ENCODE results near the gene ZBTB17. TPM values are rescaled to one million over a fixed set of nuclear protein-coding genes. Genes with fewer than 3 reads are reported as not detected.

The ZBTB17 gene
- total and polyA plus RNA-seq, 12 donors = 16.4 to 54.9 (median 20.8) TPM

GRCh38 chr1:15962176-15962575 lies 13.7 kb downstream of the ZBTB17 start:
- Histone ChIP-seq H3K4me1 (peaks cover 13 to 77% (median 34%) of the 10 kb centered on the region in 9 donors), H3K27ac (no peak overlapping the region), H3K9me3 (no peaks in the 10 kb centered on the region), H3K36me3 (peaks cover 0 to 16% (median 0%) of the 10 kb centered on the region in 9 donors), H3K27me3 (no peaks in the 10 kb centered on the region), H3K4me3 (no peak overlapping the region)
- TF ChIP-seq CTCF (IDR thresholded peaks at IDR 0.05) = no peak
- no peak for DNase-seq
- intact Hi-C loops (cut with DNase I) = loop anchor here in 2 of 10 donors (10.0 kb wide), 2 partner anchors 57 to 137 kb away; no protein-coding TSS in a partner anchor
- WGBS, 2 donors = 87 to 88% methylated on average over 6 of the region's 6 CpGs
- no peak for ATAC-seq

GRCh38 chr1:15961492-15961891 lies 14.4 kb downstream of the ZBTB17 start:
- peaks cover 0 to 19% (median 0%) of the 10 kb centered on the region in 9 donors for H3K36me3 ChIP-seq
- intact Hi-C loops (cut with DNase I) = loop anchor here in 2 of 10 donors (10.0 kb wide), 2 partner anchors 57 to 137 kb away; no protein-coding TSS in a partner anchor
- no peak for ATAC-seq

DNA sequence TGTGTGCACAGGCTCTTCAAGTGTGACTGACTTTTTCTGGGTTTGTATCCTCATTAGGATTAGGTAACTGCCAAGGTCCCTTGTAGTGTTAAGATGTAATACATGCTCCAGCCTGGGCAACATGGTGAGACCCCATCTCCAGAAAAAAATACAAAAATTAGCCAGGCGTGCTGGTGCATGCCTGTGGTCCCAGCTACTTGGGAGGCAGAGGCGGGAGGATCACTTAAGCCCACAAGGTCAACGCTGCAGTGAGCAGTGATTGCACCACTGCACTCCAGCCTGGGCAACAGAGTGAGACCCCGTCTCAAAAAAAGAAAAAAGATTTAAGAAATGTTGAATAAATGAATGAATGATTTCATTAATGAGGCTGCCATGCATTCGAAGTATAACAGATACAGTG lies 15.1 kb downstream of the ZBTB17 start:
- H3K4me3 ChIP-seq = no peak overlapping the region
- intact Hi-C loops (cut with DNase I) = loop anchor here in 2 of 10 donors (10.0 kb wide), 2 partner anchors 56 to 136 kb away; no protein-coding TSS in a partner anchor
- no peak for TF ChIP-seq CTCF (IDR thresholded peaks at IDR 0.05)
- H3K4me1 ChIP-seq = peaks cover 8 to 72% (median 35%) of the 10 kb centered on the region in 9 donors
- H3K9me3 ChIP-seq = no peaks in the 10 kb centered on the region
- H3K27ac ChIP-seq = no peak overlapping the region
- no peaks in the 10 kb centered on the region for H3K27me3 ChIP-seq
- WGBS, 2 donors = 96 to 98% methylated on average over 5 of the region's 5 CpGs
- no peak for DNase-seq
- ATAC-seq = no peak
- peaks cover 0 to 19% (median 0%) of the 10 kb centered on the region in 9 donors for H3K36me3 ChIP-seq

More at GRCh38 chr1:15961492-15961891, 14.4 kb downstream of the ZBTB17 start:
- Histone ChIP-seq H3K4me1 (peaks cover 13 to 72% (median 35%) of the 10 kb centered on the region in 9 donors), H3K27me3 (no peaks in the 10 kb centered on the region), H3K27ac (no peak overlapping the region), H3K4me3 (no peak overlapping the region), H3K9me3 (no peaks in the 10 kb centered on the region)
- 89 to 91% methylated on average over 11 of the region's 11 CpGs for whole genome bisulfite sequencing, 2 donors
- no peak for DNase-seq
- no peak for TF ChIP-seq CTCF (IDR thresholded peaks at IDR 0.05)

- peaks cover 0 to 19% (median 0%) of the 10 kb centered on the region in 9 donors for H3K36me3 ChIP-seq
- no peak for DNase-seq
- ATAC-seq = no peak
- no peak overlapping the region for H3K4me3 ChIP-seq
- peaks cover 5 to 70% (median 28%) of the 10 kb centered on the region in 9 donors for H3K4me1 ChIP-seq
- H3K27ac ChIP-seq = no peak overlapping the region
- intact Hi-C loops (cut with DNase I) = loop anchor here in 2 of 10 donors (10.0 kb wide), 2 partner anchors 55 to 135 kb away; no protein-coding TSS in a partner anchor
- no peaks in the 10 kb centered on the region for H3K9me3 ChIP-seq
- TF ChIP-seq CTCF (IDR thresholded peaks at IDR 0.05) = no peak
- H3K27me3 ChIP-seq = no peaks in the 10 kb centered on the region
- 75 to 90% methylated on average over 8 of the region's 8 CpGs for WGBS, 2 donors
Observed at GRCh38 chr1:15959827-15960446, 16.0 kb downstream of the ZBTB17 start.

Data from heart right ventricle (tissue), 16 donors.